Measurements from ENCODE around the gene ITPR1.

- no peak for TF ChIP-seq CTCF (conservative IDR thresholded peaks at IDR 0.05)
- TF ChIP-seq EZH2 (IDR thresholded peaks at IDR 0.05; ENCODE audit: low read depth), result no peak
Observed at GRCh38 chr3:4523710-4524698, 30.9 kb downstream of the ITPR1 start.

Data from PC-9 (cell line).